Measurements from ENCODE around the gene CPD.

DNA sequence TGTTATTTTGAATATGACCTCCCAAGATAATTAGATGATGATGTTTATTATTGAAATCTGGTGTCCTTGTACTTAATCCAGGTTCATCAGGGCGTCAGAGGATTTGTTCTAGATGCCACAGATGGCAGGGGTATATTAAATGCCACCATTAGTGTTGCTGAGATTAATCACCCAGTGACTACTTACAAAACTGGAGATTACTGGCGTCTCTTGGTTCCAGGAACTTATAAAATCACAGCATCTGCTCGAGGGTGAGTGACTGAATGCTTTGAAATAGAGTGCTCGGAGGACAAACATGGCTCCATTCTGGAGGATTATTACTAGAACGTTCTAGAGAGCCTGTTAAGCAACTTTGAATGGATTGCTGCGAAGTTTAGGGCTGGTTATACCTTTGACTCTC lies 65.0 kb downstream of the CPD start:
- TF ChIP-seq EZH2 (IDR thresholded peaks at IDR 0.05) (no peak), POLR2AphosphoS5 (IDR thresholded peaks at IDR 0.05; ENCODE audit: borderline replicate concordance, low read depth, low read length) (no peak)

Measured in SK-N-MC (cell line).